Retinal pigment epithelial cell (primary cell): Measurements from ENCODE around the gene ZNF326.
A peak's percentile ranks its signal among the peaks of the same experiment; 100 is the strongest.
"Not testable (repeated sequence)": the region's sequence is repeated elsewhere in the genome, so short reads cannot be mapped to it uniquely, and the experiment has no call there.

ENCODE experiments used
- DNase-seq: peaks from one replicate; pipeline ENCODE4 v3.0.0-alpha.2; 2010; ENCODE audit warnings: low read depth
- H3K4me3 ChIP-seq: 2 replicates; pipeline ENCODE4 v1.5.1; 2011; ENCODE audit warnings: mild to moderate bottlenecking, low read length, control low read depth, moderate library complexity
- TF ChIP-seq, protein P1 (sequence below): conservative IDR thresholded peaks from 2 replicates; pipeline ENCODE4 v1.5.1; 2011; ENCODE audit warnings: low read depth, low read length, control low read depth, inconsistent platforms

Gene ZNF326

DNA sequence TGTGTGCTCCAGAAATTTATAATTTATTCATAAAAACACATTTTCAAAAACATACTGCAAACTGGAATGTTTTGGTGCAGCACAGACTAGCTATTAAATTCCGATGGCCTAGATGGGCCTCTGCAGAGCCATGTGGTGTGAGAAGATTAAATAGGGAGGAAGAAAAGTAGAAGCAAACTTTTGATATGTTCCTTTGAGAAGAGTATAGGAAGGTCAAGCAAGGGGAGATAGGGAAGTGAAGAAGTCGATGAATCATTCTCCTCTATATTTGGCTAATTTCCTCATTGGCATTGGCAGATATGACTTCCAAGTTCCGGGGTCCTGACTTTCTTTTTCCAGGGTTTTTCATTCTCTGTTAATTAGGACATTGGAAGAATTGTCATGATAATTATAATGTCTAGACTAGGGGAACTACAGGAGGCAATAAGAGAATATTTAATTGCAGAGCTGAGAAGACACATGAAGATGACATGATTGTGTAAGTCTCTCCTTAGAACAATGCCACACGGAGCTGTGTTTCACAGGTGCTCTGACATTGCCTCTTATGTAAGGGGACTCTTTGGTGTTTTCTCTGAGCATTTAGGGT, 19.3 kb upstream of the ZNF326 start:
- H3K4me3 ChIP-seq = no peak overlapping the region
- TF ChIP-seq, protein P1, sequence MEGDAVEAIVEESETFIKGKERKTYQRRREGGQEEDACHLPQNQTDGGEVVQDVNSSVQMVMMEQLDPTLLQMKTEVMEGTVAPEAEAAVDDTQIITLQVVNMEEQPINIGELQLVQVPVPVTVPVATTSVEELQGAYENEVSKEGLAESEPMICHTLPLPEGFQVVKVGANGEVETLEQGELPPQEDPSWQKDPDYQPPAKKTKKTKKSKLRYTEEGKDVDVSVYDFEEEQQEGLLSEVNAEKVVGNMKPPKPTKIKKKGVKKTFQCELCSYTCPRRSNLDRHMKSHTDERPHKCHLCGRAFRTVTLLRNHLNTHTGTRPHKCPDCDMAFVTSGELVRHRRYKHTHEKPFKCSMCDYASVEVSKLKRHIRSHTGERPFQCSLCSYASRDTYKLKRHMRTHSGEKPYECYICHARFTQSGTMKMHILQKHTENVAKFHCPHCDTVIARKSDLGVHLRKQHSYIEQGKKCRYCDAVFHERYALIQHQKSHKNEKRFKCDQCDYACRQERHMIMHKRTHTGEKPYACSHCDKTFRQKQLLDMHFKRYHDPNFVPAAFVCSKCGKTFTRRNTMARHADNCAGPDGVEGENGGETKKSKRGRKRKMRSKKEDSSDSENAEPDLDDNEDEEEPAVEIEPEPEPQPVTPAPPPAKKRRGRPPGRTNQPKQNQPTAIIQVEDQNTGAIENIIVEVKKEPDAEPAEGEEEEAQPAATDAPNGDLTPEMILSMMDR = no peak
- no peak for DNase-seq

DNA sequence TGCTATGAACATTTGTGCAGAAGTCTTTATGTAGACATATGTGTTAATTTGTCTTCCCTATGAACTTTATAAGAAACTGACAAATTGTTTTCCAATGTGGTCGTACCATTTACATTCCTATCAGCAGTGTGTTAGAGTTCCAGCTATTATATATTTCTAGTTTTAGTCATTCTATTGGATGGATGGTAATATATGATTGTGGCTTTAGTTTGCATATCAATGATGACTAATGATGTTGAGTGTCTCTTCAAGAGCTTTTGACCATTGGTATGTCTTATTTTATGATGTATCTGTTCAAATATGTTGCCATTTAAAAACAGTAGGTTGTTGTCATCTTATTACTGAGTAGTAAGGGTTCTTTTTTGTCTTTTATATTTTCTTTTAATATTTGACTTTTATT, 16.2 kb upstream of the ZNF326 start:
- DNase-seq = no peak
- TF ChIP-seq, protein P1 = no peak
- H3K4me3 ChIP-seq = no peak overlapping the region

DNA sequence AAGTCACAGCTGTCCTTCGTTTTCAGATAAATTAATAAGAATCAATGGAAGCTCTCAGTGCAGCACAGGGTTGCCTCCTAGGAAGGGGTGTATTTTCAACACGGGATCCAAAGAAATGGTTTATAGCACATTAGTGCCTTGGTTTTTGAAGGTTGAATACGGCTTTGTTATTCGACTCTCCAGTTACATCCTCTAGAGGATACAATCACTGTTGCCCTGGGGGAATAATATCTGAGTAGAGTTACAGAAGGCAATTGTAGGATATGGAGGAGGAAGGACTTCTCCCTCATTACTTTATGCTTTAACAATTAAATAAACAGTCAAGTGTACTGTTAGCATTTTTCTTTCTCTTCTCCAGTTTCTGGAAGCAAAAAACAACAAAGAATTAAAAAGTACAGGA, 14.3 kb upstream of the ZNF326 start:
- H3K4me3 ChIP-seq = no peak overlapping the region
- TF ChIP-seq, protein P1 = no peak
- DNase-seq = no peak

DNA sequence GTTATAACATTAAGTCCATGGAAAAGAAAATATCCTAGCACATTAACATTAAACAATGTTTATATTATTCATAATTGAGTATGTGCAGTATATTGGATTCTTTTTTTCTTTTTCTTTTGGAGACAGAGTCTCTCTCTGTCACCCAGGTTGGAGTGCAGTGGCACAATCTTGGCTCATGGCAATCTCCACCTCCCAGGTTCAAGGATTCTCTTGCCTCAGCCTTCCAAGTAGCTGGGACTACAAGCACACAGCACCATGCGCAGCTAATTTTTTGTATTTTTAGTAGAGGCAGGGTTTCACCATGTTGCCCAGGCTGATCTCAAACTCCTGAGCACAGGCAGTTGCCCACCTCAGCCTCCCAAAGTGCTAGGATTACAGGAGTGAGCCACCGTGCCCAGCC, 12.1 kb upstream of the ZNF326 start:
- not testable (repeated sequence) for DNase-seq, H3K4me3 ChIP-seq

DNA sequence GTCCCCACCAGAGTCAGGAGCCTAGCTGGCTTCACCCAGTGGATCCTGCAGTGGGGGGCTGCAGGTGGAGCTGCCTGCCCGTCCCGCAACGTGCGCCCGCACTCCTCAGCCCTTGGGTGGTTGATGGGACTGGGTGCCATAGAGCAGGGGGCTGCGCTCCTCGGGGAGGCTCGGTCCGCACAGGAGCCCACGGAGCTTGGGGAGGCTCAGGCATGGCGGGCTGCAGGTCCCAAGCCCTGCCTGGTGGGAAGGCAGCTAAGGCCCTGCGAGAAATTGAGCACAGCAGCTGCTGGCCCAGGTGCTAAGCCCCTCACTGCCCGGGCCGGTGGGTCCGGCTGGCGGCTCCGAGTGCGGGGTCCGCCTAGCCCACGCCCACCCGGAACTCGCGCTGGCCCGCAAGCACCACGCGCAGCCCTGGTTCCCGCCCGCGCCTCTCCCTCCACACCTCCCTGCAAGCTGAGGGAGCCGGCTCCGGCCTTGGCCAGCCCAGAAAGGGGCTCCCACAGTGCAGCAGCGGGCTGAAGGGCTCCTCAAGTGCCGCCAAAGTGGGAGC, 10.3 kb upstream of the ZNF326 start:
- not testable (repeated sequence) for DNase-seq, H3K4me3 ChIP-seq

DNA sequence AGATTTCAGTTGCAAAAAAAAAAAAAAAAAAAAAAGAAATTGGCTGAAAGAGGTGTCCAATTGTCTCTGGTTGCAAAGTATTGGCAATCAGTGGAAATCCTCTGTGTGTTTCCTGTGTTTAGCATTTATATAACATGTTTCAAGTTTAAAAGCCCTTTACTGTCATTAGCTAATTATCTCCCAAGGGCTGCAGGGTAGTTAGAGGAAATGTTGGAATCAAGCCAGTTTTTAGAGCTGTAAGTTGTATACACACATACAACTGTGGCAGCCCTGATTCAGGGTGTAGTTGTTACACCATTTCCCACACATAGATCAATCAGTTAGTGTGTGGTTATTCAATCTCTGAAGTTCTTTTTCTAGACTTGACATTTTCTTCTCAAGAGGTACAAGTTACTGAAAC, 8.9 kb upstream of the ZNF326 start:
- no peak overlapping the region for H3K4me3 ChIP-seq
- DNase-seq = no peak
- TF ChIP-seq, protein P1 = no peak

DNA sequence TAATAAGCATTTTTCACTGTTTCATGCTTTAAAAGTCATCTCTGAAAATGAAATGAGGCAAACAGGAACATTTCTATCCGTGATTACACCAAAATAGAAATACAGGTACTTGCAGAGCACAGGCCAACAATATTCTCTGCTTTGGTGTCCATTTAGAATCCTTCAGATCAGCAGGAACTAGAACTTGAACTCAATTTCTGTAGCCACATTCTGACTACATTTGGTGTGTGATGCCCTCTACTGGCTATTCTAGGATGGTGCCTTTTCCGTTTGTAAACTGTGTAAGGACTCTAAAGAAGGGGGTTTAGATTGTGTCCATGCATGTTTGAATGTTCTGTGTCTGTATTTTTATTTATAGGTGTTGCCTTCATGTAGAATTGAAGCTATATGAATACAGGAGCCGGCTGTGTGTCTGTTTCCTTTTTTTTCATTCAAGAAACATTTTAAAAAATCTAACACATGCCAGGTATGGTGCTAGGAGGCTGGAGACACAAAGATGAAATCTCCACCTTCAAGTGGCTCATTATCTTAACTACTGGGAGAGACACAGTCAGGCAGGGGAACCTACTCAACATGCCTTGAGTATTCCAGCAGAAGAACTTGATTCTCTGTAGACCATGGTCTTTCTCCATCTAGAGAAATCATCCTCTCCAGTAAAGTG, 7.6 kb upstream of the ZNF326 start:
- DNase-seq = no peak
- TF ChIP-seq, protein P1 = peak; percentile 88
- H3K4me3 ChIP-seq = no peak overlapping the region

DNA sequence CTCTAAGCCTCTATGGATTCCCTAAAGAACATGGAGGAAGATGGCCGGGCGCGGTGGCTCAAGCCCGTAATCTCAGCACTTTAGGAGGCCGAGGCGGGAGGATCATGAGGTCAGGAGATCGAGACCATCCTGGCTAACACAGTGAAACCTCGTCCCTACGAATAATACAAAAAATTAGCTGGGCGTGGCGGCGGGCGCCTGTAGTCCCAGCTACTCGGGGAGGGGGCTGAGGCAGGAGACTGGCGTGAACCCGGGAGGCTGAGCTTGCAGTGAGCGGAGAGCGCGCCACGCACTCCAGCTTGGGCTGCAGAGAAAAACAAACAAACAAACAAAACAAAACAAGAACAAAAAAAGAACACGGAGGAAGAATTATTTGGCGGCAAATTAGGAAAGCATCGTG, 5.8 kb upstream of the ZNF326 start:
- TF ChIP-seq, protein P1 = no peak
- DNase-seq = no peak
- no peak overlapping the region for H3K4me3 ChIP-seq
